ENCODE measurements around the gene MPV17L.
"Not testable (repeated sequence)": the region's sequence is repeated elsewhere in the genome, so short reads cannot be mapped to it uniquely, and the experiment has no call there.

Gene MPV17L

DNA sequence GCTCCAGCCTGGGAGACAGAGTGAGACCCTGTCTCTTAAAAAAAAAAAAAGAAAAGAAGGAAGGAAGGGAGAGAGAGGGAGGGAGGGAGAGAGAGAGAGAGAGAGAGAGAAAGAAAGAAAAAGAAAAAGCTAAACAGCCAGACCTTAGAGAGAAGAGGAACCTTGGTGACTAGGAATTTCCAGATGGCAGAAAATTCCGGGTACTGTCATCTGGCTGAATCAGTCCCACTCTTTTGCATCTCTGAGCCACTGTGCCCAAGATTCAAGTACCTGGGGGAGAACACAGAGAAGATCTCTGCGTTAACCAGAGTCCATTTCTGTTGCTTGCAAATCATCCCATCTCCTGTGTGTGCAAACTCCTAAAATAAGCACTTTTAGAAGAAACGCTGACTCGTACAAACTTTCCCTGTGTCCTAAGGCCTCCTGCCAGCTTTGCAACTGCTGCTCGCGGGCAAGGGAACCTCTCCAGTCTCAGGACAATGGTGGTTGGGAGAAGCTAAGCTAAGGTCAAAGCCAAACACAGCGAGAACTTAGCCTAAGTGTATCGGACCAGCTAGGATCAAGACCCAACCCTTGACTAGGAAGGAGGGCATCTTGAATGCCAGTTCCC lies 56.8 kb downstream of the MPV17L start:
- DNase-seq: peak in 2 of 4 experiments; percentile 5 to 27

DNA sequence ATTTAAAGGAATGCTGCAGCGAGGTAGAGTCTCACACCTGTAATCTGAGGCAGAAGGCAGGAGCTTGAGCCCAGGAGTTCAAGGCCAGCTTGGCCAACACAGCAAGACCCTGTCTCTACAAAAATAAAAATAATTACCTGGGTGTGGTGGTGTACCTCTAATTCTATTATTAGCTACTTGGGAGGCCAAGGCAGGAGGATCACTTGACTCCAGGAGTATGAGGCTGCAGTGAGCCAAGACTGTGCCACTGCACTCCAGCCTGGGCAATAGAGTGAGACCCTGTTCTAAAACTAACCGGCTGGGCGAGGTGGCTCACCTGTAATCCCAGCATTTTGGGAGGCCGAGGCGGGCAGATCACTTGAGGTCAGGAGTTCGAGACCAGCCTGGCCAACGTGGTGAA lies 57.7 kb downstream of the MPV17L start:
- DNase-seq: not testable (repeated sequence)

DNA sequence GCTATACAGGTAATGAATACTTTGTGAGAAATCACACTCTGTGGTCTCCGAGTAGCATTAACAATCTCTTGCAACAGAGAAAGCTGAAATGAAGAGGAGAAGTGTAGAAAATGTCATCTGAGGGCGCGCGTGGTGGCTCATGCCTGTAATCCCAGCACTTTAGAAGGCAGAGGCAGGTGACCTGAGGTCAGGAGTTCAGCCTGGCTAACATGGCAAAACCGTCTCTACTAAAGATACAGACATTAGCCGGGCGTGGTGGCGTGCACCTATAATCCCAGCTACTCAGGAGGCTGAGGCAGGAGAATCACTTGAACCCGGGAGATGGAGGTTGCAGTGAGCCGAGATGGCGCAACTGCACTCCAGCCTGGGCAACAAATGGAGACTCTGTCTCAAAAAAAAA lies 59.4 kb downstream of the MPV17L start:
- DNase-seq: not testable (repeated sequence)

- DNase-seq: no peak
Measured at GRCh38 chr16:15457400-15457799, 61.8 kb downstream of the MPV17L start.

DNA sequence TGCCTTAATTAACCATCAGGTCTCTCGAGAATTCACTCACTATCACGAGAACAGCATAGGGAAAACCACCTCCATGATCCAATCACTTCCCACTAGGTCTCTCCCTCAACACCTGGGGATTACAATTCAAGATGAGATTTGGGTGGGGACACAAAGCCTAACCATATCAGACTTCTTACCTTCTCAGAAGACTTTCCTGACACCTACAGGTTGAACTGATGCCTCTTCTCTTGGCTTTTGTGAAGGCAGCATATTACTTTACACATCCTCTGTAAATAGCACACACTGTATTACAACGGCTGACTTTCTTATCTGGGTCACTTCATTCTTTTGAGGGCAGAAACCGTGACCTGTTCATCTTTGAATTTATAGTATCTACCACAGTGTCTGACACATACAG lies 62.4 kb downstream of the MPV17L start:
- DNase-seq: no peak

GRCh38 chr16:15459791-15460190 lies 64.2 kb downstream of the MPV17L start:
- DNase-seq: no peak

DNA sequence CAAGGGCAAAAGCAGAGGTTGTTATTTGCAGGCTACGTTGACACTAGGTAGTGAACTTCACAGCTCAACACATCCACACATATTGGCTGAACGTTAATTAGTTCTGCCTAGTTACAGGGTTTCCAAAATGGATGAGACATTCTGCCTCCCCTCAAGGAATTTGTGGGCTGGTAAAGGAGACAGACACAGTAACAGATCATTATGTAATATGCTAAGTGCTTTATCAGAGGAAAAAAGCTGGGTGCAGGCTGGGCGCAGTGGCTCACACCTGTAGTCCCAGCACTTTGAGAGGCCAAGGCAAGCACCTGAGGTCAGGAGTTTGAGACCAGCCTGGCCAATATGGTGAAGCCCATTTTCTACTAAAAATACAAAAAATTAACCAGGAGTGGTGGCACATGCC lies 65.0 kb downstream of the MPV17L start:
- DNase-seq: no peak

- no peak for DNase-seq
Measured at GRCh38 chr16:15461376-15461775, 65.8 kb downstream of the MPV17L start.

All from suppressor macrophage (primary cell).